OCI-LY1 (cell line): ENCODE data around the gene ZMIZ1.

ENCODE experiments used
- CTCF ChIP-seq: fragments of 200-600 bp; sonication (generic), shearing (Covaris generic); IDR thresholded peaks from 2 replicates; pipeline ENCODE4 v1.5.1; 2017; ENCODE audit warnings: mild to moderate bottlenecking, antibody characterized with exemption, low read length, moderate library complexity, mixed read lengths
- EZH2 ChIP-seq: fragments of 200-600 bp; sonication (generic), shearing (Covaris generic); IDR thresholded peaks from 2 replicates; pipeline ENCODE4 v1.8.0; 2017; ENCODE audit warnings: borderline replicate concordance, mixed run types, mild to moderate bottlenecking, antibody characterized with exemption, low read length, moderate library complexity, mixed read lengths

GRCh38 chr10:79201706-79202105 lies 132.9 kb downstream of the ZMIZ1 start:
- TF ChIP-seq CTCF (no peak), EZH2 (no peak)
